Measurements from ENCODE around the gene KPNA6.
"Not testable (repeated sequence)": the region's sequence is repeated elsewhere in the genome, so short reads cannot be mapped to it uniquely, and the experiment has no call there.

Gene KPNA6

GRCh38 chr1:32105338-32105737, 2.5 kb upstream of the KPNA6 start:
- in situ Hi-C loops (cut with HindIII; ENCODE audit: low pct_ligation_motif_present, low sequenced_read_pairs), result no loop called here
- no peak for DNase-seq
- no peak for TF ChIP-seq CTCF (IDR thresholded peaks at IDR 0.05; ENCODE audit: low read depth, low read length, missing control alignments)
- H3K27me3 ChIP-seq (replicated peaks), result no peaks in the 10 kb centered on the region
- no peak overlapping the region for H3K4me3 ChIP-seq (ENCODE audit: low read depth, low read length)
- H3K36me3 ChIP-seq (replicated peaks), result peaks cover 6% of the 10 kb centered on the region
- no peak overlapping the region for H3K27ac ChIP-seq

- no peaks in the 10 kb centered on the region for H3K27me3 ChIP-seq (replicated peaks)
- H3K4me3 ChIP-seq (ENCODE audit: low read depth, low read length), result no peak overlapping the region
- TF ChIP-seq CTCF (IDR thresholded peaks at IDR 0.05; ENCODE audit: low read depth, low read length, missing control alignments), result no peak
- no peak for DNase-seq
- peaks cover 6% of the 10 kb centered on the region for H3K36me3 ChIP-seq (replicated peaks)
- in situ Hi-C loops (cut with HindIII; ENCODE audit: low pct_ligation_motif_present, low sequenced_read_pairs), result no loop called here
- no peak overlapping the region for H3K27ac ChIP-seq
These were observed 1.1 kb upstream of the KPNA6 start for GRCh38 chr1:32106663-32107275.

GRCh38 chr1:32111040-32111623, 3.3 kb downstream of the KPNA6 start:
- no peak for DNase-seq
- in situ Hi-C loops (cut with HindIII; ENCODE audit: low pct_ligation_motif_present, low sequenced_read_pairs), result no loop called here
- Histone ChIP-seq H3K27ac (no peak overlapping the region), H3K36me3 (replicated peaks) (peaks cover 9% of the 10 kb centered on the region), H3K4me3 (ENCODE audit: low read depth, low read length) (no peak overlapping the region), H3K27me3 (replicated peaks) (no peaks in the 10 kb centered on the region)
- TF ChIP-seq CTCF (IDR thresholded peaks at IDR 0.05; ENCODE audit: low read depth, low read length, missing control alignments), result no peak

GRCh38 chr1:32111789-32112188, 3.9 kb downstream of the KPNA6 start:
- no peak for DNase-seq
- no peak for TF ChIP-seq CTCF (IDR thresholded peaks at IDR 0.05; ENCODE audit: low read depth, low read length, missing control alignments)
- no peaks in the 10 kb centered on the region for H3K27me3 ChIP-seq (replicated peaks)
- peaks cover 9% of the 10 kb centered on the region for H3K36me3 ChIP-seq (replicated peaks)
- in situ Hi-C loops (cut with HindIII; ENCODE audit: low pct_ligation_motif_present, low sequenced_read_pairs), result no loop called here
- H3K27ac ChIP-seq, result no peak overlapping the region
- no peak overlapping the region for H3K4me3 ChIP-seq (ENCODE audit: low read depth, low read length)

GRCh38 chr1:32112806-32113375, 5.0 kb downstream of the KPNA6 start:
- DNase-seq, result no peak

GRCh38 chr1:32113436-32113835, 5.6 kb downstream of the KPNA6 start:
- H3K4me3 ChIP-seq (ENCODE audit: low read depth, low read length); H3K27me3 ChIP-seq (replicated peaks); H3K36me3 ChIP-seq (replicated peaks); H3K27ac ChIP-seq; DNase-seq; in situ Hi-C loops (cut with HindIII; ENCODE audit: low pct_ligation_motif_present, low sequenced_read_pairs): not testable (repeated sequence)

More at GRCh38 chr1:32112806-32113375, 5.0 kb downstream of the KPNA6 start:
- no peak for TF ChIP-seq CTCF (IDR thresholded peaks at IDR 0.05; ENCODE audit: low read depth, low read length, missing control alignments)
- in situ Hi-C loops (cut with HindIII; ENCODE audit: low pct_ligation_motif_present, low sequenced_read_pairs), result no loop called here
- Histone ChIP-seq H3K36me3 (replicated peaks) (peaks cover 9% of the 10 kb centered on the region), H3K4me3 (ENCODE audit: low read depth, low read length) (no peak overlapping the region), H3K27me3 (replicated peaks) (no peaks in the 10 kb centered on the region), H3K27ac (no peak overlapping the region)

All from brain microvascular endothelial cell (primary cell).